Stimulated activated CD4-positive, alpha-beta T cell treated with anti-CD3 and anti-CD28 coated beads, Interleukin-15, amount 100 ng/mL, for 24 hours (primary cell): Measurements from ENCODE around the gene GALNT9.

Experiments
- DNase-seq: peaks from one replicate; pipeline ENCODE4 v3.0.0-alpha.2; 2020

The GALNT9 gene

DNA sequence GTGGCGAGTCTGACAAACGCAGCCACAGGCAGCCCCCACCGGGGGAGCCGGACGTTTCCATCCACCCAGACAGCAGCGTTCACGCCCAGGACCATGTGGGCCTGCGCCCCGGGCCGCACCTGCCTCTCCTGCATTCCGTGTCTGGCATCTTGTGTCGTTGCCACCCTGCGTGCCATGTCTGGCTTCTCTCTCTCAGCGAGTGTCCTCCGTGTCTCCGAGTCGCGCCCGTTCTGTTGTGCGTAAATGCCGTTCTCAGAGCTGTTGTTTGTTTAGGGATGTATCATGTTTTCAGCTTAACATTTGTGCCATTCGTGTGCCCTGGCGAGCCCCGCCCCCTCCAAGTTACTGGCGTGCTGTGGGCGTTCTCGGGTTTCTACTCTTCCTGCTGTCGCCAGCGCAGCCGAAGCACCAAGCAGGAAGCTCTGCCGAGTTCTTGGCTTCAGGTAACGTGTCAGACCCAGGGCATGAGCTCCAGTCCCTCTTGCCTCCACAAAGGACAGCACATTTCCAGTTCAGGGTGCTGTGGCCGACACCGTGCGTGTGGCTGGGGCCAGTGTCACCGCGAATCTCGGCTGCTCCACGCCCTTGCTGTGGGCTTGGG lies 150.5 kb downstream of the GALNT9 start:
- DNase-seq: peak; percentile 61

DNA sequence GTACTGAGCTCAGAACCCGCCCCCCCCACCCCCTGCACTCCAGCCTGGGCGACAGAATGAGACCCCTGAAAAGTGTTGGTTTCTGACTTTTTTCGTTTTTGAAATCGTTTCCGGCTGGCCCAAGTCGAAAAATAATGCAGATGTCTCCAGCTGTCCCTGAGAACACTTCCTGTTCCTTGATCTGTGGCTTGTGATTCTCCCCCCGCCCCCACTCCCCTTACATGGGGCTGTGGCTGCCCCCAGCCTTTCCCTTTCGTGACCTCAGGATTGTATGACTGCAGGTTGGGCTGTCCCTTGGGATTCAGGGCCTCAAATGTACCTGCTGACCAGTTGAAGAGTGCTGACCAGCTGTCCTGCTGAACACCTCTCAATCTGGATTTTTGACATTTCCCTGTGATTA lies 151.1 kb downstream of the GALNT9 start:
- no peak for DNase-seq

DNA sequence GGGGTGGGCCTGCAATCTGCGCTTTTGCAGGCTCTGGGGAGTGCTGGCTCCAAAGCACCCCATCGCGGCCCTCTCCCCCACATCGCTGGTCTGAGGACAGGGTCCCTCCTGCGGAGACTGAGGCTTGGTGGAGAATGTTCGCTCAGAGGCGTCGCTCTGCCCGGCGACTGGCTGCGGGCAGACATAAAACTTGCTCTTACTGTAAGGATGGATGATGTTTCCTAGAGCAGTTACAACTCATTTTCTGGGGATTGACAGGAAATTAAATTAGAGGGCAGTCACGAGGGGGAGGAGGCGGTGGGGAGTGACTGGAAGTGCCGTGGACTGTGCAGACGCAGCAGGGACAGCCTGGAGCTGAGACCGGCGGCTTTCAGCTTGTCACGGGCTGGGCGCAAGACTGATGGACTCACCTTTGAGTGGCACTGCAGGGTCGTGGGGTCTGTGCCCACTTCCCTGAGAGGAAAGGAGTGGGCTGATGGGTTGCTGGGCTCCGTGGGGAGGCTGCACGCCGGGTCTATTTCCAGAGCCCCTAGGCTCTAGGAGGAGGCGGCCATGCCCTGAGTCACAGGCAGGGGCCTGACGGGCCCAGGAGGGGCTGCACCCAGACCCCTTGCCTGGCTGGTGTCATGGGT lies 152.4 kb downstream of the GALNT9 start:
- no peak for DNase-seq

DNA sequence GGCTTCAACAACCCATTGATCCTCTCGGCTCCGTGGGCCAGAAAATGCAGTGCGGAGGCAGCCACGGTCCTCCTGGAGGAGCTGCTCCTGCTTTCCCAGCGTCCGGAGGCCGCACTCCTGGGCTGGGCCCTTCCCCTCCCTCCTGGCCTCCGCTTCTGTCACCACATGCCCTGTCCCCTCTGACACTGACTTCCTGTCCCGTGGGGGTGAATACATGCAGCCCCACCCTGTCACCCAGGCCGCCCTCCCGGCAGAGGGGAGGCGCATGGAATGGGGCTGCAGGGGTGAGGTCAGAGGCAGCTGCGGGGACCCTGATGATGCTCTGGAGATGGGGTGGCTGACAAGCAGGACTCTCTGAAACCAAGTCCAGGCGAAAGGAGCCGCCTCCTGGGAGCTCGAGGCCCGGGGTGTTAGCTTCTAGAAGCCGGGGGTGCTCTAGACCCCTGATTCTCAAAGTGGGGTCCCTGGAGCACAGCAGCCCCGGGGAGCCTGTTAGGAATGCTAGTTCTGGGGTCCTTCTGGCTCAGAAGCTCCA lies 152.9 kb downstream of the GALNT9 start:
- no peak for DNase-seq

DNA sequence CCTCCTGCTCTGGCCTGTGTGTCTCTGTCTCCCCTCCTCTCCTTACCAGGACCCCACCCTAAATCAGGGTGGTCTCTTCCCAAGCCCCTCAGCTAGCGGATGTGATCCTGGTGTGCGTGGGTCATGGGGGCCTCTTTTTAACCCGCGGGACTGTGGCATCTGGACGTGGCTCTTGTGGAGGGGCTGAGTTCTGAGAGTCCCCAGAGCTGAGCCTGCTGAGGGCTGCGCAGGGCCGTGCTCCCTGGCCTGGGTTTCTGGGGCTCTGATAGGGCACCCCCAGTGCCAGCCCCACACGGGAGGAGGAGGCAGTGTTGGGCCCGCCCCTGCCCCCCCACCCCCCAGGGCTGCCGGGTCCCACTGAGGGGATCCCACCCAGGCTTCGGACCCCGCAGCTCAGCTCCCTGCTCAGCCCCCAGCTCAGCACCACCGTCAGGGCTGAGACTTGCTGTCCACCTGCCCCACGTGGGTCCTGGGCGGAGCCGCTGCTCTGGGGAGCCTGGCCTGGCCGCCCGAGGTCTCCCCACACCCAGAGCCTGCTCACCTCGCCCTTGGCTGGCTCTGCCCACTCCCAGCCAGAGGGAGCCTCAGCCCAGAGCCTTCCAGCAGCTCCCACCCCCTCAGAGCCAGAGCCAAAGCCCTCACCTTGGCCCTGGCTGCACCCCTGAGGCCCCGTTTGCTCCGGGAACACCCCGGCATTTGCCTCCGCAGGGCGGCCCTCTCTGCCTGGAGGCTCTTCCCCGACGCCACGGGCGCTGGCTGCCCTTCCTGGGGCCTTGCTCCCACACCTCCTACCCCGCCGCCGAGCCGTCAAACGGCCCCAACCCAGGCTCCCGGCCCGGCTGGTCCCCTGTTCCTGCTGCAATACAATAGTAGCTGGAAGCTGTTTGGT lies 153.6 kb downstream of the GALNT9 start:
- no peak for DNase-seq

DNA sequence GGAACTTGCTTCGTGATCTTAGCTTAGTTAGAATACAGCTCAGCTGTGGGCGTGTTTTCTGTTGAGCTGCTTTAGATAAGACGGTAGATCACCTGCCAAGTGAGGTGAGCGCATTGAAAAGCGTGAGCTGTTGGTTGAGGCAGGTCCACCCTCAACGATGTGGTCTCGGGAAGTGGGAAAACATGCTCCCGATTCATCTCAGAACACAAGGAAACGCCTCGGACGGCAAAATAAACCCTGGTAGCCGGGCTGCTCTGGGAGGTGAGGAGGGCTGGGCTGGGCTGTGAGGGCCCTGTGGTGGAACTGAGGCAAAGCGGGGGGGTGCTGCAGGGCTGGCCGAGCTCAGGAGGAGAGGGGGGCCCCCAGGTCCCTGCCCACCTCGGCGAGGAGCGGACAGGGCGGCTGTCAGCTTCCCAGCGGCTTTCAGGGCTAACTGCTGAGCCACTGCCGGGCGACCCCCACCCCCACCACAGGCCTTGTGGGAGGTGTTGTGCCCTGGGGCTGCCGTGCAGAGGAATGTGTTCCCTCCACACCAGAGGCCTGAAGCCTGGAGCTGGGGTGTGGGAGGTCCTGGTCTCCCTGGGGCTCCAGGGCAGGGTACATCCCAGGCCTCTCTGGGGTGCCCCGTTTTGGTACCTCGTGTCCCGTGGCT lies 154.4 kb downstream of the GALNT9 start:
- no peak for DNase-seq

DNA sequence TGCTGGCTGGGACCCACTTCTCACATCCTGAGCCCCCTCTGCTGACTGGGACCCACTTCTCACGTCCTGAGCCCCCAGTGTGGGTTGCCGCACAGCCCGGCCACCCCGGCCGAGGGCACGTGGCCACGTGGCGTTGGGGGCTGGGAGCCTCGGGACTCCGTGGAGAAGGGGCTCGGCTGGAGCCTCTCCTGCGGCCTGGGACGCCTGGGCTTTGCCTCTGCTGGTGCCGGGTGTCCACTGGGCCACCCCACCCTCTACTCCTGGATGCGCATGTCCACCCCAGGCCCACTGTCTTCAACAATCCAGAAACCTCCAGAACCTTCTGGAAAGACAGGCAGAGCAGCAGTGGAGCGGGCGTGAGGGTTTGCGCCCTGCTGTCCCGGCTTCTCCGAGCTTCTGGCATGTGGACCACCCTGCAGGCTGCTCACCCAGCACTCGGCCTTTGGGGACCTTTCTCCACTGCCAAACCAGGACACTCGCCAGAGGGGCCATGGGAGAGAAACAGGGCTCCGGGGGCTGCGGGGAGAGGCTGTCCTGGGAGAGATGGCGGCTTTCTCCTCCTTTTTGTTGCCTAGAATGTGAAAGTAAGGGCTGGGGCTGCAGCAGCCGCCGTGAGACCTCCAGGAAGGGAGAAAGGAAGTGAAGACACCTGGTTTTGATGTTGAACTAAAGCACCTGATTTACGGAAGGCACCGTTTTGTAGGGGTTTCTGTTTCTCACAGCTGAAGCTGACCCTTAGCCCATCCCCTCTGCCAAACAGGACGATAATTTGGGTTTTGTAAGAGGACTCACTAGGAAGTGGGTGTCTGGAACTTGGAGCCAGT lies 155.2 kb downstream of the GALNT9 start:
- no peak for DNase-seq

DNA sequence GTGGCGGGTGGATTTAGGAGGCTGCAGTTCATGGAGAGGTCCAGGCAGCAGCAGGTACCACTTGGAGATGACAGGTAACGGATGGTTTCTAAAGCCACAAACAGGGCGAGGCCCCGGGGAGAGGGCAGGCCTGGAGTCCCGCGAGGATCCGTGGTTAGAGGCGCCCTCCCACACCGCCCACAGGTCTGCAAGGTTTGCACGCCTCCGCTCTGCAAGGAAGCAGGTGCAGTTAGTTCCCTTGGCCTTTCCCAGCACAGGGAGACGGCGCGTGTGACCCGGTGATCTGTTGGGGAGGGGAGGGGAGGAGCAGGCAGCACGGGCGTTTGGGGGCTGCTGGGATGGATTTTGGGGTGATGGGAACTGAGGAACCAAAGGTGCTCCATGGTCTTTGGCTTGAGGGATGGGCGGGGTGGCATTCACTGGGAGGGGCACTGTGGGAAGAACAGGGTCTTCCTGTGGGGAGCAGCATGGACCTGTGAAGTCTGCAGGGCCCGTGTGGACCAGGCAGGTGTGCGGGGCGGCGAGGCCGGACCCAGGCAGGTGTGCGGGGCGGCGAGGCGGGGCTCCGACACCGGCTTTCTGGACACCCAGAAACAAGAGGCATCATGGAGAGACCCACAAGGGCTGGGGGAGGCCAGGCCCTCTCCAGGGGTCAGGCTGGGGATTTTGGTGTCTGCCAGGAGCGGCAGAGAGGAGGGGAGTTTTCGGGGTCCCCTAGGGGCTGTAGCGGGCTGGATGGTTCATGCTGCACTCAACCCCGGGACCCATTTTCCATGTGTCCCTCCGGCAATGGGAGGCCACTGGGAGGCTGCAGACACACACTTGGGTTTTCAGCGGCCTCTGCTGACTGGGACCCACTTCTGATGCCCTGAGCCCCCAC lies 156.0 kb downstream of the GALNT9 start:
- no peak for DNase-seq

DNA sequence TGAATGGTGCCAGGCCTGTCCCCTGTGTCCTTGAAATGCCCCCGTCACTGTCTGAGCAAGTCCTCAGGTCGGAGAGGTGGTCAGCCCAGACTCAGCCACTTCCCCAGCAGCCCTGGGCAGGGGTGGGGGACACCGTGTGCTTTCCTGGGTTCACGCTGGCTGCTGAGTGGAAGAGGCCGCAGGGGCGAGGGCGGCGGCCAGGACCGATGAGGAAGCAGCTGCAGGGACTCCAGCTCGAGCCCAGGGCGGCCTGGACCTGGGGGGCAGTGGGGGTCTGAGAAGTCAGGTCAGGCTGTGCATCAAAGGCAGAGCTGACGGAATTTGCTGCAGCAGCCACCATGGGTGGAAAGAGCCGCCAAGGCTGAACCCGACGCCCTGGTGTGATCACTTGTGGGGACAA lies 156.8 kb downstream of the GALNT9 start:
- no peak for DNase-seq

DNA sequence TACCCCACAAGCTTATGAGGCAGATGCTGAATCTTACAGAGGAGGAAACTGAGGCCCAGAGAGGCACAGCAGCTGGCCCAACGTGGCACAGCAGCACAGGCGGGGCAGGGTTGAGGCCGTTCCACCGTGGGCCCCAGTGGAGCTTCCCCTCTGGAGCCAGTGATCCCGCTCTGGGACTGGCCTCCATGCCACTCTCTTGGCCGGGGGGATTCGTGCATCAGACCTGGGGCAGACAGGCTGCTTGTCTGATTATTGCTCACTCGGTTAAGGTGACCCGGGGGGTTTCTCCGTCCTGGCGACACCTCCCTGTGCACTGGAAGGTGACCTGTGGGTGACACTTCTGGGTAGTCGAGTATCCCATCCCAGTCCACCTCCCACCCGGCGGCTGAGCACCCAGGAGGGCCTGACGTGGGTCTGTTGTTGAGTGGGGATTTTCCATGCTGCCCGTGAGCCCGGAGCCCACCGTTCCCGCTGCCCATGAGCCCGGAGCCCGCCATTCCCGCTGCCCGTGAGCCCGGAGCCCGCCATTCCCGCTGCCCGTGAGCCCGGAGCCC lies 157.3 kb downstream of the GALNT9 start:
- DNase-seq: no peak

DNA sequence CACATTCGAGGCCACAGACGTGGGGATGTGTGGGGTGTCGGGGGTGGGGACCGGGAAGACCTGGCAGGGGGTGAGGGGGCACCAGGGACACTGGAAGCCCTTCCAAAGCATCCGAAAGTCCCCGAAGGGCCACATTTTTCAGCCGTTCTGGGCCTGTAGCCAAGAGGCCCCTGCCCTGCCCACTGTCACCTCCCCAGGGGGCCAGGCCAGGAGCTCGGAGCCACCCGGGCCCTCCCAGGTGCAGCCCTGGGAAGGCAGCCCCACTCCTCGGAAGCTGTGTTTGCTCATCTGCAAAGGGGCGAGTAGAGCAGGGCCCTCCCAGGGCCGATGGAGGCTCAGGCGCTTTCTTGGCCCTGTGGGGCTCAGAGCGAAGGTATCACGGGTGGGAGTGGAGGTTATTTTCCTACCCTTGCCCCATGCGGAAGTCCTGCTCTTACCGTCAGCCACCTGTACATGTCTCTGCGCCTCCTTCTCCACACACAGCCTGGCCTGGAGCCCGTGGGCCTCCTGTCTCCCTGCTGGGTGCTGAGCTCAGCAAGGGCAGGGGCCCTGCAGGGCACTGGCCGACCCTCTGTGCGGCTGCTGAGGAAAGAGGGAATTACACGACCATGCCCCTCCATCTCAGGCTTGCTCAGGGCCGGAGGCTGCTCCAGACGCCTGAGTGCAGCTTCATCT lies 158.0 kb downstream of the GALNT9 start:
- no peak for DNase-seq

DNA sequence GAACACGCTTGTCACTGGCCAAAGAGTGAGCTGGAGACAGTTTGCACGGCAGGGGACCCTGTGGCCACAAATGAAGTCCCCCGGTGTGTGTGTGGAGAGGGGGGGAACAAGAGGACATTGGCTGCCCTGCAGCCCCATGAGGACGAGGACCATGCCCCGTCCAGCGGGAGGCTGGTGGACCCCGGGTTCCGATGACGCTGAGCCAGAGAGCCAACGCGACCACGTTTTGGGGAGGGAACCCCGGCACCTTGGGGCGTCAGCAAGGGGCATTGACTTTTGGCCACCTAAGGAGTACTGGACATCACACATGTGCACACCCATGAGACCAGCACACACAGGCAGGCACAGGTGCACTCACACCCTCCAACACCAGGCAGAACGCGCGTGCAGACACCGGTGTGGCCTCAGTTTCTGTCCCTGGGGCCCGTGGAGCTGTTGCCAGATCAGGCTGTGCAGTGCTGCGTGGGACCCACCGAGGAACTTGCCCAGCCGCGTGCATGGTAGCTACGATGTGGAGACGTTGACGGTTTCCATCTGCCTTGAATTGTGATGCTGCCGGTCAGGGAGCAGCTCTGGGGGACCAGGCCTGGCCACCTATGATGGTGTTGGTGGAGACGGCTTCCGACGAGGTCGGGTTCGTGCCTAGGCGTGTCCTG lies 158.6 kb downstream of the GALNT9 start:
- no peak for DNase-seq

DNA sequence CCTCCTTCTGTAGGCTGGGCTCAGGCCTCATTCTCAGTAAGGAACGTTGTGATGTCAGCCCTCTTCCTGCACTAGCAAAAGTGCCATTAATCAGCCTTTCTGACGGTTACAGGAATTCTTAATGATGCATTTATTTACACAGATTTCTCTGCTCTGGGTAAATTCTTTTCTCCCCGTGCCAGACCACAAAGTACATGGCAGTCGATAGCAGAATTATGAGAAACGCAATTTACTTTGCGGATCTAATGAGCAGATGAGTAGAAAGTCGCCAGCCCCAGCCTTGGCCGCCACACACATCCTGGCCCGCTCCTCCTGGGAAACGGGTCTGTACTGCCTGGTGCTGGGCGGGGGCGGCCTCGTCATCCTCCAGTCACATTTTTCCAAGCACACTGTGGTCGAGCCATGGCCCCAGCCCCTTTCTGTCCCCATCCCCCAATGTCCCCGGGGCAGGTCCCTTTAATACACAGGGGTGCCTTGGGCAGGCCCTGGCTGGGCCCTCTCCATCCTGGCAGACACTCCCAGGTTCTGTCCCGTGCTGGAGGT lies 159.2 kb downstream of the GALNT9 start:
- DNase-seq: no peak

DNA sequence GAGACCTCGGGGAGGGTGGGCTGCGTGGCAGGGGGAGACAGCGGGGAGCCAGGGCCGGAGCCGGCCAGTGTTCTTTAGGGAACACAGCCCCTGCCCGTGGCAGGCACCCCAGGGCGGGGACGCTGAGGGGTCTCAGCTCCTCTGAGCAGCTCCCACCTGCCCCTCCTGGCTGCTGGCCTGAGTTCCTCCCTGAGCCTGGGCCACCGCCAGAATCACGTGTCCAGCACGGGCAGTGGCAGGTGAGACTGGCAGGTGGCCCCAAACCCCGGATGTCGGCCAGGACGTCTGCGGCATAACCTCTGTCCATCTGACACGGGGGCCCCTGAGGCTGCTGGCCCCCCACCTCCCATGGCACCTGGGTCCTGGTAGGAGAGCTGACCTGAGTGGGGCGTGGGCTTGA lies 160.0 kb downstream of the GALNT9 start:
- DNase-seq: no peak

DNA sequence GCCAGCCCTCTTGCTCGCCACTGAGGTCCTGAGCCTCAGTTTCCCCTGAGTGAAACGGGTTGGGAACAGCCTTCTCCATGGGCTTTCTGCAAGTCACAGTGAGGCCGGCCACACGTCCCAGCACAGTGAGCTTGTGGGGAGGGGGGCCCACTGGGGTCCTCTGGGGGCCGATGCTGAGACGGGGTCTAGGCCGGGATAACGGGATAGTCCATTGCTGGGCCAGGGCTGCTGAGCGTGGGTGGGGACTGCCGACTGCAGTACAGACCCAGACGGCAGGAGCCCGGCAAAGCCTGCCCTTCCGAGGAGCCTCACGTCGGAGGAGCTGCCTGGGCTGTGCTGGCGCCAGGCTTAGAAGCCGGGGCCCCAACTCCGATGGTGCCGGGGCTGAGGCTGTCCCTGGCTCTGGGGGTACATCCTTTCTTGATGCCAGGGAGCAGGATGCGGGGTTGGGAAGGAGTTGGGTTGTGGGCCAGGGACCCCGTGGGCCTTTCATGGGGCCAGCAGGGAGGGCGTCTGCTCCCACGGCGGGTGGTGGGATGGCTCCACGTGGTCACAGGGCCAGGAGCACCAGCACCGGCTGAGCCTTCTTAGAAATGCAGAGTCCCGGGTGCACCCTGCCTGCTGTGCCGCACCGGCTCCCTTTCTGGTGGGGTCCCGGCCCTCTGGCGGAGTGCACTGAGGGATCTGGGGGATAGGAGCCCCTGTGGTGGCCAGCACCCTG lies 160.9 kb downstream of the GALNT9 start:
- DNase-seq: no peak

DNA sequence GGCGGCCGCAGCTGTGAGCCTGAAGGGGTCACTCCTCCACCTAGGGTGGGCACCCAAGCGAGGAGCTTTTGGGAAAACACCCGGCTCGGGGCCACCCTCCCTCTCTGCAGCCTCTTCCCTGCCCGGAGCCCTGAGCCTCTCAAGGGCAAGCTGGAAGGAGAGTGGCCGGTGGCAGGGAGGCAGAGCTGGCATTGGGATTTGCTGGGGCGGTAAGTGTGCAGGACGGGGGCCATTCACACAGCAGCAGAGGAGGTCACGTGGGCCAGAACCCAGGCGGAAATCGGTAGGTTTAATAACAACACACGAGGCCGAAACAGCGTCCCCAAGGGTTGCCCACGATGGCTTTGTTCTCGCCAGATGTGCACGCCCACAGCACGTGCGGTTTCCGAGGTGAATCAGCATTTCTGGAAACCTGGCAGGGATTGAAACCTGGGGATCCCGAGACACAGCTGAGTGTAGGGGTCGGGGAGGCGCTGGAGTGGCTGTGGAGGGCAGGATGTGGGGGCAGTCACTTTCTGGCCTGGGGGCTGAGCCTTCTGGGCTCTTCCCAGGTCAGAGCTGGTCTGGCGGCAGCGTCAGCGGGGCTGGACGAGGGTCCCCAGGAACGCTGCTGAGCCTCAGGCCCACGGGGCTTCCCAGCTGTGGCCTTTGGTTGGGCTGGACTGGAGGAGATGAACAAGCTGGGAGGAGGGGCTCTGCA lies 161.6 kb downstream of the GALNT9 start:
- peak; percentile 61 for DNase-seq

DNA sequence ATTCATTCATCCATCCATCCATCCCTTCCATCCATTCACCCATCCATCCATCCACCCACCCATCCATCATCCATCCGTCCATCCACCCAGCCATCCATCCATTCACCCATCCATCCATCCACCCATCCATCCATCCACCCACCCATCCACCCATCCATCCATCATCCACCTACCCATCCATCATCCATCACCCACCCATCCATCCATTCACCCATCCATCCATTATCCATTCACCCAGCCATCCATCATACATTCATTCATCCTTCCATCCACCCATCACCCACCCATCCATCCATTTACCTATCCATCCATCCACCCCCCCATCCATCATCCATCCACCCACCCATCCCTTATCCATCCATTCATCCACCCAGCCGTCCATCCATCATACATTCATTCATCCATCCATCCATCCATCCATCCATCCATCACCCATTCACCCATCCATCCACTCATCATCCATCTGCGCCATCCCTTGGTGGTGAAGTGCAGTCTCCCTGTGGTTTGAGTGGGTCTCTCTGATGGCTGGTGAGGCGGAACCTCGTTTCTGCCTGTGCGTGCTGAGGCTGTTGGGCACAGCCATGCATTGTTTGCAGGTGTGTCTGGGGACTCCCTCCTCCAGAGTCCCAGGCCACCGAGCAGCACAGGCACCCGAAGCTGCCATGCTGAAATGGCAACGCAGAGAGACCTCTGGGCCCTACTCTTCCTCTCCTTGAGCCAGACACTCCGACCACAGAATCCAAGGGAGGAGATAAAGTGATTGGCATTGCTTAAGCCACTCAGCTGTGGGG lies 162.4 kb downstream of the GALNT9 start:
- no peak for DNase-seq
